Activated CD8-positive, alpha-beta T cell treated with anti-CD3 and anti-CD28 coated beads for 36 hours (primary cell): Measurements from ENCODE around the gene TMIE. TPM values are rescaled to one million over a fixed set of nuclear protein-coding genes. Genes with fewer than 3 reads are reported as not detected.

Source experiments
- ATAC-seq: fragments of 200-7000 bp; cut with Tn5 transposase; one replicate; pipeline ENCODE4 v1.10.0; 2021; ENCODE audit warnings: mild to moderate bottlenecking, moderate library complexity
- CTCF ChIA-PET: fragments of 350-600 bp; sonication (Branson Sonifier 250); formaldehyde crosslinking; loops from one replicate; lab custom pipeline; 2021; ENCODE audit warnings: antibody characterized with exemption; lab: Charles Lee
- POLR2A ChIA-PET: fragments of 350-600 bp; sonication (Branson Sonifier 250); formaldehyde crosslinking; loops from one replicate; lab custom pipeline; 2021; ENCODE audit warnings: antibody characterized with exemption; lab: Charles Lee
- DNase-seq: peaks from one replicate; pipeline ENCODE4 v3.0.0-alpha.2; 2020
- H3K27ac Mint-ChIP-seq: one replicate; pipeline ENCODE4 v1.8.0; 2021; ENCODE audit warnings: mild to moderate bottlenecking, mixed read lengths
- H3K27me3 Mint-ChIP-seq: one replicate; pipeline ENCODE4 v1.8.0; 2021; ENCODE audit warnings: mixed read lengths
- H3K36me3 Mint-ChIP-seq: one replicate; pipeline ENCODE4 v1.8.0; 2021; ENCODE audit warnings: low read depth, mixed read lengths
- H3K4me1 Mint-ChIP-seq: one replicate; pipeline ENCODE4 v1.8.0; 2021; ENCODE audit warnings: low read depth, mixed read lengths
- H3K4me3 Mint-ChIP-seq: one replicate; pipeline ENCODE4 v1.8.0; 2021; ENCODE audit warnings: mild to moderate bottlenecking, moderate library complexity, mixed read lengths
- H3K9me3 Mint-ChIP-seq: one replicate; pipeline ENCODE4 v1.8.0; 2021; ENCODE audit warnings: mixed read lengths
- intact Hi-C: fragments of 100-400 bp; cut with micrococcal nuclease; formaldehyde crosslinking; loops from one replicate; pipeline ENCODE4 v1.10.0; 2022
- total RNA-seq, 2 experiments: library from RNA; stranded (reverse); gene quantifications; one replicate each; pipeline ENCODE4 v1.2.3, GENCODE V29; 2021
- TF ChIP-seq, protein P1 (sequence below): fragments of 200-600 bp; IDR thresholded peaks from one replicate; pipeline ENCODE4 v1.8.0; 2022; ENCODE audit warnings: antibody characterized with exemption, mild to moderate bottlenecking

Gene TMIE
- total RNA-seq, 2 experiments from 2014 or later: 0.81 to 0.90 TPM

DNA sequence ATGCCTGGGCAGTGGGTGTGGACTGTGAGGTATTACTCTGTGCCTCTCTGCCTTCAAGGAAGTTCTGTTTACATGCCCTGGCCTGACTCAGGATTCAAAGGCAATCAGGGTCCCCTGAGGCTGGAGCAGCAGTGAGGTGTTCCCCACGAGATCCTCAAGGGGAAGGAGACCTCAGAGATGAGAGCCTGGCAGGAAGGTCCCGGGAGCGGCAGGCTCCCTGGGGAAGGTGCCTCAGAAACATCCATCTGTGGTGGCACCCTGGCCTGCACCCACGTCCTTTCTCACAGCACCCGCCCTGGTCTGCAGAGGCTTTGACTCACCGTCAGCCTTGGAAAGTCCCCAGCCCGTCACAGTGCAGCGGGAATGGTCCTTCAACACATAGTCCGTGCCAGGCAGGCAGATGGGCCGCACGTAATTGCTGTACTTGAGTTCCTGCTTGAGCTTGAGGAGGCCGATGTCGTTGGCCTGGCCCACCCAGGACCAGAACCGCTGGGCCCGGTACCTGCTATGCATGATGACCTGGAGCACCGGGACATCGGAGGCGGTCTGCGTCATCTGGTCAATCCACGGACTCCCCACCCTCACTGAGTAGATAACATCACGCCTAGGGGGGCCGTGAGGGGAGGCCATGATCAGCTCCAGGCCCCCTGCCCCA lies 12.8 kb downstream of the TMIE start:
- TF ChIP-seq, protein P1, sequence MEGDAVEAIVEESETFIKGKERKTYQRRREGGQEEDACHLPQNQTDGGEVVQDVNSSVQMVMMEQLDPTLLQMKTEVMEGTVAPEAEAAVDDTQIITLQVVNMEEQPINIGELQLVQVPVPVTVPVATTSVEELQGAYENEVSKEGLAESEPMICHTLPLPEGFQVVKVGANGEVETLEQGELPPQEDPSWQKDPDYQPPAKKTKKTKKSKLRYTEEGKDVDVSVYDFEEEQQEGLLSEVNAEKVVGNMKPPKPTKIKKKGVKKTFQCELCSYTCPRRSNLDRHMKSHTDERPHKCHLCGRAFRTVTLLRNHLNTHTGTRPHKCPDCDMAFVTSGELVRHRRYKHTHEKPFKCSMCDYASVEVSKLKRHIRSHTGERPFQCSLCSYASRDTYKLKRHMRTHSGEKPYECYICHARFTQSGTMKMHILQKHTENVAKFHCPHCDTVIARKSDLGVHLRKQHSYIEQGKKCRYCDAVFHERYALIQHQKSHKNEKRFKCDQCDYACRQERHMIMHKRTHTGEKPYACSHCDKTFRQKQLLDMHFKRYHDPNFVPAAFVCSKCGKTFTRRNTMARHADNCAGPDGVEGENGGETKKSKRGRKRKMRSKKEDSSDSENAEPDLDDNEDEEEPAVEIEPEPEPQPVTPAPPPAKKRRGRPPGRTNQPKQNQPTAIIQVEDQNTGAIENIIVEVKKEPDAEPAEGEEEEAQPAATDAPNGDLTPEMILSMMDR: no peak
- H3K27me3 Mint-ChIP-seq: peaks cover 5% of the 10 kb centered on the region
- H3K27ac Mint-ChIP-seq: no peak overlapping the region
- no peaks in the 10 kb centered on the region for H3K9me3 Mint-ChIP-seq
- no peaks in the 10 kb centered on the region for H3K36me3 Mint-ChIP-seq
- intact Hi-C loops: no loop called here
- DNase-seq: peak; percentile 45
- ATAC-seq: peak; percentile 59
- no peaks in the 10 kb centered on the region for H3K4me1 Mint-ChIP-seq
- no peak overlapping the region for H3K4me3 Mint-ChIP-seq
- ChIA-PET POLR2A (no interaction called here), CTCF (interaction anchor here (1.1 kb wide), 1 partner anchor 11 kb away, joined by 3 read pairs; no protein-coding TSS in a partner anchor)

DNA sequence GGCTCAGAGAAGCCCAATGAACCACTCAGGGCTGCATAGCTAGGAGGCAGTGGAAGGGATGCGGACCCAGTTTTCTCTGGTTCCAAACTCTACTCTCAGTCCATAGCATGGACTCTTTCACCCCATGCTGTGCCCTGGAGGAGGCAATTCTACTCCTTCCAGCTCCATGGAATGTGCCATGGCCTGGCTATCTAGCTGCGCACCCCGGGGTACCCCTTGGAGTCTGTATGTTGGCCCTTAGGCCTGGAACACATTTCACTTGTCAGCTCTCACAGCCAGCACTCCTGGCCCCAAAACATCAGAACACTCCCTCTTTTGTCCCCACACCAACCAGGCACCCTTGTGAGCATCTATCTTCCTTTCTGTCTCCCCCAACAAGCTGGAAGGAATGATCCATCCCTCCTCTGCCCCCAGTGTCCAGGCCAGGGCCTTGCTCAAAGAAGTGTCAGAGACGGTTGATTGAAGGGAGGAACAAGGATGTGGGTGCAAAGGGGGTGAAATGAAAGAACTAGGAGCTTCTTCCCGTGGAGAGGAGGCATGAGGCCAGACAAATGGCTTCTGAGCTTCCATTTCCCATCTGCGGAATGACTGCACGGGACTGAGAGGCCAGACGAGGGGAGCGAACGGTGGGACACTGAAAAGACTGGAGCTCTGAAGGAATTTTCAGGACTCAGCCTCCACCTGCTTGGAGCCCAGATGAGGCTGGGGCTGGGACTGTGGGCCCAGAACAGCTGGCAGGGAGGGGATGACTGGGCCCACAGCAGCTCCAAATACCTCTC lies 13.7 kb downstream of the TMIE start:
- H3K36me3 Mint-ChIP-seq: no peaks in the 10 kb centered on the region
- no peaks in the 10 kb centered on the region for H3K4me1 Mint-ChIP-seq
- peaks cover 11% of the 10 kb centered on the region for H3K27me3 Mint-ChIP-seq
- no peak overlapping the region for H3K4me3 Mint-ChIP-seq
- ATAC-seq: no peak
- ChIA-PET POLR2A (no interaction called here), CTCF (interaction anchor here (1.1 kb wide), 1 partner anchor 10 kb away, joined by 7 read pairs; no protein-coding TSS in a partner anchor)
- no peak for DNase-seq
- TF ChIP-seq, protein P1: no peak
- H3K27ac Mint-ChIP-seq: no peak overlapping the region
- no peaks in the 10 kb centered on the region for H3K9me3 Mint-ChIP-seq
- intact Hi-C loops: no loop called here

- ChIA-PET POLR2A (no interaction called here), CTCF (interaction anchor here (0.9 to 1.1 kb wide), 2 partner anchors 10 kb away, joined by 3 to 7 read pairs; no protein-coding TSS in a partner anchor)
- TF ChIP-seq, protein P1: no peak
- Mint-ChIP-seq H3K9me3 (no peaks in the 10 kb centered on the region), H3K4me1 (no peaks in the 10 kb centered on the region), H3K4me3 (no peak overlapping the region), H3K36me3 (no peaks in the 10 kb centered on the region), H3K27me3 (peaks cover 12% of the 10 kb centered on the region), H3K27ac (no peak overlapping the region)
- DNase-seq (no peak), ATAC-seq (no peak)
- intact Hi-C loops: no loop called here
Measured at GRCh38 chr3:46715507-46716175, 14.4 kb downstream of the TMIE start.

DNA sequence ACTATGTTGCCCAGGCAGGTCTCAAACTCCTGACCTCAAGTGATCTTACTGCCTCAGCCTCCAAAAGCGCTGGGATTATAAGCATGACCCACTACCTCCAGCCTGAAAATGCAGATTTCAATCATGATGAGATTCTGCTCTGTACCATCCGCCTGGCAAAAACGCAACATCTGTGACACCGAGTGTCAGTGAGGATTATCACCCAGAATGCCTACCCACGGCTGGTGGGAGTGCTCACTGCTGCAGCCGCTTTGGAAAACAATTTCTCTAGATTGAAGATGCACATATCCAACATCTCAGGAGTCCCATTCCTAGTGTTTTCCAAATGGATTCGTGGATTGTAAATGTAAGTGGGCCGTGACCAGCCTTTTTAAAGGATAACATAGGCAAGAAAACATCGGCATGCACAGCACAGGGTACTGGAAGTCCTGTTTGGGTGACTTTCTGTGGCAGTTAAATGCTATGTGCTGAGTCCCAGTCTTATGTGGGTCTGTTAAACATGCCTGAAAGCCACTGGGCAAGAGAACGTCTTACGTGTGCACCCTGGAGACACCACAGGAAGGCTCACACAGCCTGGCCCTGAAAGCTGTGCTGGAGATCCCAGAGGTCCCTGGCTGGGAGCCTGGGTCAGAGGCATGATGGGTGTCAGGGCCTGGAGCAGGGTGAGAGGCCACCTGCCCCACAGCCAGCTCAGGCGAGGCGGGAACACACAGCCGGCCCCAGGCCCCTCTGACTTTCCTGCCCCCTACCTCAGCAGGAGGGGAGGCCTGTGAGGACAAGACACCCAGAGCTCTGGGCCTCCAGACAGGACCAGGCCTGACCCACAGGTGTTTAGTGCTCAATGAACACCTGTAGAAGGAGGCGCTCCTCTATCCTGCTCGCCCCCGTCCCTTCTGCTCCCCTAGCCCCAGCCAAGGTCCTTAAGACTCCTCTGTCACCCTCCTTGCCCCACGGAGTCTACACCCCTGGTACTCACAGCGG lies 15.6 kb downstream of the TMIE start:
- no peak for ATAC-seq
- Mint-ChIP-seq H3K9me3 (peaks cover 3% of the 10 kb centered on the region), H3K36me3 (no peaks in the 10 kb centered on the region), H3K4me3 (no peak overlapping the region), H3K4me1 (no peaks in the 10 kb centered on the region), H3K27me3 (peaks cover 16% of the 10 kb centered on the region), H3K27ac (no peak overlapping the region)
- TF ChIP-seq, protein P1: no peak
- POLR2A ChIA-PET: no interaction called here
- CTCF ChIA-PET: interaction anchor here (0.9 to 1.7 kb wide), 5 partner anchors 11 to 193 kb away, joined by 3 to 4 read pairs (median 3); no protein-coding TSS in a partner anchor
- intact Hi-C loops: no loop called here
- DNase-seq: no peak
